Skeletal muscle satellite cell (primary cell): ENCODE results near the gene ME3.
A peak's percentile ranks its signal among the peaks of the same experiment; 100 is the strongest.
"Not testable (repeated sequence)": the region's sequence is repeated elsewhere in the genome, so short reads cannot be mapped to it uniquely, and the experiment has no call there.

Experiments used
- H3K27me3 ChIP-seq: 2 replicates; pipeline ENCODE4 v1.7.0; 2013; ENCODE audit warnings: low read length; ENCODE audit not compliant: control insufficient read depth, insufficient read depth
- H3K36me3 ChIP-seq: 2 replicates; pipeline ENCODE4 v1.7.0; 2013; ENCODE audit warnings: mild to moderate bottlenecking, control low read depth, low read length; ENCODE audit not compliant: insufficient read depth
- H3K4me1 ChIP-seq: 2 replicates; pipeline ENCODE4 v1.7.0; 2013; ENCODE audit warnings: low read length; ENCODE audit not compliant: control insufficient read depth, insufficient read depth
- H3K4me2 ChIP-seq: 2 replicates; pipeline ENCODE4 v1.7.0; 2013; ENCODE audit warnings: mild to moderate bottlenecking, low read length
- H3K4me3 ChIP-seq: 2 replicates; pipeline ENCODE4 v1.7.0; 2013; ENCODE audit warnings: low read length
- H3K9ac ChIP-seq: 2 replicates; pipeline ENCODE4 v1.7.0; 2013; ENCODE audit warnings: mild to moderate bottlenecking, low read depth, low read length, moderate library complexity
- H3K9me3 ChIP-seq: replicated peaks from 2 replicates; pipeline ENCODE4 v1.7.0; 2013; ENCODE audit warnings: mild to moderate bottlenecking, control low read depth, low read length

The ME3 gene

GRCh38 chr11:86548271-86548917 lies 124.0 kb downstream of the ME3 start:
- Histone ChIP-seq H3K36me3 (no peaks in the 10 kb centered on the region), H3K27me3 (no peaks in the 10 kb centered on the region), H3K4me2 (peak overlapping the region; percentile 11), H3K9ac (no peak overlapping the region), H3K4me1 (peaks cover 31% of the 10 kb centered on the region), H3K4me3 (no peak overlapping the region), H3K9me3 (no peaks in the 10 kb centered on the region)

GRCh38 chr11:86547727-86548126 lies 124.7 kb downstream of the ME3 start:
- Histone ChIP-seq H3K4me2 (peak overlapping the region; percentile 11), H3K9ac (no peak overlapping the region), H3K4me1 (peaks cover 31% of the 10 kb centered on the region), H3K36me3 (no peaks in the 10 kb centered on the region), H3K4me3 (no peak overlapping the region), H3K27me3 (no peaks in the 10 kb centered on the region), H3K9me3 (no peaks in the 10 kb centered on the region)

GRCh38 chr11:86541299-86541698 lies 131.1 kb downstream of the ME3 start:
- not testable (repeated sequence) for H3K36me3 ChIP-seq, H3K9me3 ChIP-seq, H3K4me3 ChIP-seq, H3K4me1 ChIP-seq, H3K4me2 ChIP-seq, H3K27me3 ChIP-seq, H3K9ac ChIP-seq

GRCh38 chr11:86538223-86538548 lies 134.2 kb downstream of the ME3 start:
- no peak overlapping the region for H3K4me2 ChIP-seq
- H3K36me3 ChIP-seq = no peaks in the 10 kb centered on the region
- no peaks in the 10 kb centered on the region for H3K9me3 ChIP-seq
- no peaks in the 10 kb centered on the region for H3K4me1 ChIP-seq
- H3K4me3 ChIP-seq = no peak overlapping the region
- no peaks in the 10 kb centered on the region for H3K27me3 ChIP-seq
- no peak overlapping the region for H3K9ac ChIP-seq

GRCh38 chr11:86537541-86538222 lies 134.7 kb downstream of the ME3 start:
- H3K9ac ChIP-seq = no peak overlapping the region
- H3K36me3 ChIP-seq = no peaks in the 10 kb centered on the region
- no peak overlapping the region for H3K4me3 ChIP-seq

GRCh38 chr11:86535773-86536172 lies 136.6 kb downstream of the ME3 start:
- no peak overlapping the region for H3K4me2 ChIP-seq
- H3K9ac ChIP-seq = no peak overlapping the region
- H3K27me3 ChIP-seq = no peaks in the 10 kb centered on the region
- no peaks in the 10 kb centered on the region for H3K9me3 ChIP-seq
- no peak overlapping the region for H3K4me3 ChIP-seq
- H3K4me1 ChIP-seq = no peaks in the 10 kb centered on the region
- no peaks in the 10 kb centered on the region for H3K36me3 ChIP-seq

More at GRCh38 chr11:86537541-86538222, 134.7 kb downstream of the ME3 start:
- H3K27me3 ChIP-seq = no peaks in the 10 kb centered on the region
- H3K9me3 ChIP-seq = no peaks in the 10 kb centered on the region
- H3K4me2 ChIP-seq = no peak overlapping the region
- no peaks in the 10 kb centered on the region for H3K4me1 ChIP-seq

- Histone ChIP-seq H3K9me3 (no peaks in the 10 kb centered on the region), H3K4me1 (peaks cover 25% of the 10 kb centered on the region), H3K36me3 (no peaks in the 10 kb centered on the region), H3K9ac (peak overlapping the region; percentile 77), H3K4me3 (no peak overlapping the region), H3K4me2 (peak overlapping the region; percentile 61), H3K27me3 (no peaks in the 10 kb centered on the region)
Measured at GRCh38 chr11:86524620-86525352, 147.6 kb downstream of the ME3 start.

- Histone ChIP-seq H3K4me3 (peak overlapping the region; percentile 31), H3K27me3 (no peaks in the 10 kb centered on the region), H3K9ac (peak overlapping the region; percentile 78), H3K36me3 (no peaks in the 10 kb centered on the region), H3K4me2 (peak overlapping the region; percentile 61), H3K4me1 (peaks cover 33% of the 10 kb centered on the region), H3K9me3 (no peaks in the 10 kb centered on the region)
Measured at GRCh38 chr11:86523738-86524619, 148.4 kb downstream of the ME3 start.

GRCh38 chr11:86522512-86522911 lies 149.9 kb downstream of the ME3 start:
- H3K27me3 ChIP-seq, H3K4me2 ChIP-seq, H3K9ac ChIP-seq, H3K9me3 ChIP-seq, H3K4me3 ChIP-seq, H3K36me3 ChIP-seq: not testable (repeated sequence)
- peaks cover 42% of the 10 kb centered on the region for H3K4me1 ChIP-seq

GRCh38 chr11:86519064-86519911 lies 153.1 kb downstream of the ME3 start:
- Histone ChIP-seq H3K9ac (peak overlapping the region; percentile 1), H3K27me3 (no peaks in the 10 kb centered on the region), H3K4me1 (peaks cover 47% of the 10 kb centered on the region)

More at GRCh38 chr11:86519064-86519911, 153.1 kb downstream of the ME3 start:
- Histone ChIP-seq H3K36me3 (no peaks in the 10 kb centered on the region), H3K4me3 (no peak overlapping the region), H3K4me2 (peak overlapping the region; percentile 39), H3K9me3 (no peaks in the 10 kb centered on the region)
